ENCODE results near the gene TMEM144.

The TMEM144 gene

GRCh38 chr4:158209825-158210807, at the start of gene TMEM144:
TSS of gene TMEM144 (plus strand) at chr4:158210486. CDS start at chr4:158212668, 2,182 bp downstream.
- Histone ChIP-seq H3K9ac (ENCODE audit: low read depth in 1 of 2, low read length in 2 of 2) (peak within 1 kb of the TSS; percentile 55 to 60), H3K4me1 (ENCODE audit: control insufficient read depth in 1 of 2, insufficient read depth in 2 of 2, low read length in 2 of 2) (peaks cover 15 to 21% of the 10 kb centered on the region in 2 donors), H3K27me3 (ENCODE audit: control insufficient read depth in 1 of 2, insufficient read depth in 2 of 2, low read length in 2 of 2) (no peaks in the 10 kb centered on the region), H3K9me3 (ENCODE audit: control insufficient read depth in 1 of 2, low read length in 2 of 2) (no peaks in the 10 kb centered on the region), H3K4me3 (ENCODE audit: low read depth in 1 of 2, low read length in 2 of 2) (peak within 1 kb of the TSS; percentile 74 to 76), H3K27ac (ENCODE audit: low read depth, low read length) (peak within 1 kb of the TSS; percentile 77), H3K36me3 (ENCODE audit: control insufficient read depth in 1 of 2, insufficient read depth in 2 of 2, low read length in 2 of 2) (peaks cover 0 to 8% of the 10 kb centered on the region in 2 donors)

GRCh38 chr4:158161551-158162354, 48.5 kb upstream of the TMEM144 start:
- no peak overlapping the region for H3K27ac ChIP-seq (ENCODE audit: low read depth, low read length)
- no peaks in the 10 kb centered on the region for H3K9me3 ChIP-seq (ENCODE audit: control insufficient read depth in 1 of 2, low read length in 2 of 2)
- H3K4me3 ChIP-seq (ENCODE audit: low read depth in 1 of 2, low read length in 2 of 2), result no peak overlapping the region
- no peak overlapping the region for H3K9ac ChIP-seq (ENCODE audit: low read depth in 1 of 2, low read length in 2 of 2)
- H3K4me1 ChIP-seq (ENCODE audit: control insufficient read depth in 1 of 2, insufficient read depth in 2 of 2, low read length in 2 of 2), result no peaks in the 10 kb centered on the region
- H3K36me3 ChIP-seq (ENCODE audit: control insufficient read depth in 1 of 2, insufficient read depth in 2 of 2, low read length in 2 of 2), result no peaks in the 10 kb centered on the region
- H3K27me3 ChIP-seq (ENCODE audit: control insufficient read depth in 1 of 2, insufficient read depth in 2 of 2, low read length in 2 of 2), result no peaks in the 10 kb centered on the region

DNA sequence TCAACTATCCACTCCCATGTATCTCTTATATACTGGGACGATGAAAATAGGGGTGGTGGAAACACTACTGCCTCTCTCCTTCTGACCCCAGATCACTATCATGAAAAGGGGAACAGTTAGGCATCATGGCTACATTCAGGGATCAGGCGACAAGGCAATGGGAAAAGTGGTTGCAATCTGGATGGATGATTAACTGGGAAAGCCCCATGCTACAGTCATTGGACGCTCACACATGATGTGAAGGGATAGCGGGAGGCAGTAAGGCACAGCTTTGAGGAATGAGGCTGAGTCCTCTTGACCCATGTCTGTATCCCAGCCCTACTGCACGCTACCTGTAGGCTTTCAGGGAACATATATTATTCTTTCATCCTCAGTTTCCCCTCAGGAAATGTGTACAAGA, 47.7 kb upstream of the TMEM144 start:
- Histone ChIP-seq H3K27ac (ENCODE audit: low read depth, low read length) (no peak overlapping the region), H3K36me3 (ENCODE audit: control insufficient read depth in 1 of 2, insufficient read depth in 2 of 2, low read length in 2 of 2) (no peaks in the 10 kb centered on the region), H3K9ac (ENCODE audit: low read depth in 1 of 2, low read length in 2 of 2) (no peak overlapping the region), H3K4me1 (ENCODE audit: control insufficient read depth in 1 of 2, insufficient read depth in 2 of 2, low read length in 2 of 2) (no peaks in the 10 kb centered on the region), H3K9me3 (ENCODE audit: control insufficient read depth in 1 of 2, low read length in 2 of 2) (no peaks in the 10 kb centered on the region), H3K4me3 (ENCODE audit: low read depth in 1 of 2, low read length in 2 of 2) (no peak overlapping the region), H3K27me3 (ENCODE audit: control insufficient read depth in 1 of 2, insufficient read depth in 2 of 2, low read length in 2 of 2) (no peaks in the 10 kb centered on the region)

DNA sequence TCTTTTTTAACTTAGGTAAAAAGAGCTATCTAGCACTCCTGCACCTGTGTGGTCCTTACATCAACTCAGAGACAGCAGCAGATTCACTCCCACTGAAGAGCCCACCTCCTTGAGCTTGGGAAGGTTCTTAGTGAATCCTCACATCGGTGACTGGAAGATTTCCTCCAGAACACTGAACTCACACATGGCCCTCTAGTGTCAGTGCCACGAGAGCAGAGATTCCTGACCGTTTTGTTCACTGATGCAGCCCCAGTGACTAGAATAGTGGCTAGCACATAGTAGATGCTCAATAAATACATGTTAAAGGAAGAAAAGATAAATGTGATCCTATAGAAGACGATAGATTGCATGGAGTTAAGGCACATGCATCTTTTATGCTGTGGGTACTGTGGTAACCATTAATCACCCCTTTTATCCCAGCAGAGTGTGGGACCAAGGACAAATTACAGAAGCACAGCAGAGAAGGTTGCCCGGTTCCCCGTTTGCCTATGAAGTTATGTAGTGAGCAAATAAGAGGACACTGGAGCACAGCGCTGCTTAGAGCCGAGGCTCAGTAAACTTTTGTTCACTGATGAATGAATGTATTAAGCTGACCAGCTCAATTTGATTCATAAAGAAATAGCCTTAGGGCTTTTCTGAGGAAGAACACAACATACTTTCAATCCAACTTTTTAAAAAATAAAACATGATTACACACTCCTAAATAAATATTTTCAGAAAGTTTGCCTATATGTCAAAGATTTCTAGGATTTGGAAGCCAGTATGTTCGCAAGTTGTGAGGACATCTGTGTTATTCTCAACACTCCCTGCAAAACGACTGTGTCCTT, 46.1 kb upstream of the TMEM144 start:
- Histone ChIP-seq H3K9me3 (ENCODE audit: control insufficient read depth in 1 of 2, low read length in 2 of 2) (no peaks in the 10 kb centered on the region), H3K4me1 (ENCODE audit: control insufficient read depth in 1 of 2, insufficient read depth in 2 of 2, low read length in 2 of 2) (no peaks in the 10 kb centered on the region), H3K4me3 (ENCODE audit: low read depth in 1 of 2, low read length in 2 of 2) (peak overlapping the region in 1 of 2 donors; percentile 9), H3K9ac (ENCODE audit: low read depth in 1 of 2, low read length in 2 of 2) (no peak overlapping the region), H3K27ac (ENCODE audit: low read depth, low read length) (no peak overlapping the region), H3K36me3 (ENCODE audit: control insufficient read depth in 1 of 2, insufficient read depth in 2 of 2, low read length in 2 of 2) (no peaks in the 10 kb centered on the region), H3K27me3 (ENCODE audit: control insufficient read depth in 1 of 2, insufficient read depth in 2 of 2, low read length in 2 of 2) (no peaks in the 10 kb centered on the region)

GRCh38 chr4:158164768-158165213, 45.5 kb upstream of the TMEM144 start:
- H3K27ac ChIP-seq (ENCODE audit: low read depth, low read length), result no peak overlapping the region
- H3K36me3 ChIP-seq (ENCODE audit: control insufficient read depth in 1 of 2, insufficient read depth in 2 of 2, low read length in 2 of 2), result no peaks in the 10 kb centered on the region
- H3K27me3 ChIP-seq (ENCODE audit: control insufficient read depth in 1 of 2, insufficient read depth in 2 of 2, low read length in 2 of 2), result no peaks in the 10 kb centered on the region
- H3K9ac ChIP-seq (ENCODE audit: low read depth in 1 of 2, low read length in 2 of 2), result peak overlapping the region in 1 of 2 donors; percentile 3
- H3K4me1 ChIP-seq (ENCODE audit: control insufficient read depth in 1 of 2, insufficient read depth in 2 of 2, low read length in 2 of 2), result no peaks in the 10 kb centered on the region
- H3K4me3 ChIP-seq (ENCODE audit: low read depth in 1 of 2, low read length in 2 of 2), result no peak overlapping the region
- H3K9me3 ChIP-seq (ENCODE audit: control insufficient read depth in 1 of 2, low read length in 2 of 2), result no peaks in the 10 kb centered on the region

DNA sequence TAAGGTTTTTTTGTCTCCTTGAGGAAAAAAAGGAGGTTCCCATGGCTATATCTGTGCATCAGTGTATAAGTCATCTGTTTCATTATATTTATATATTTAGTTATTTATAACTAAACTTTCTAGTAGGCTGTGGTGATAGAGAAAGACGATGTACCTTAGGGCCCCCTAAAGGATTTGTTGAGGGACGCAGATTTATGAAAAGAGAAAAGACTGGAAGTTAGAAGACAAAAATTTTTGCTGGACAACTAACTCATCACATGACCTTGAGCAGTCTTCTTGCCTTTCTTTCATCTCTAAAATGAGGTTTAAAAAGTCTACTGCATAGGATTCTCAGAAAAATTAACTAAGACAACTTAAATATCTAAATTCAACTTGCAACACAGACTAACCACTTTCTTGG, 43.6 kb upstream of the TMEM144 start:
- Histone ChIP-seq H3K9me3 (ENCODE audit: control insufficient read depth in 1 of 2, low read length in 2 of 2) (no peaks in the 10 kb centered on the region), H3K27ac (ENCODE audit: low read depth, low read length) (no peak overlapping the region), H3K4me3 (ENCODE audit: low read depth in 1 of 2, low read length in 2 of 2) (no peak overlapping the region), H3K9ac (ENCODE audit: low read depth in 1 of 2, low read length in 2 of 2) (no peak overlapping the region), H3K27me3 (ENCODE audit: control insufficient read depth in 1 of 2, insufficient read depth in 2 of 2, low read length in 2 of 2) (no peaks in the 10 kb centered on the region), H3K4me1 (ENCODE audit: control insufficient read depth in 1 of 2, insufficient read depth in 2 of 2, low read length in 2 of 2) (peaks cover 0 to 6% of the 10 kb centered on the region in 2 donors), H3K36me3 (ENCODE audit: control insufficient read depth in 1 of 2, insufficient read depth in 2 of 2, low read length in 2 of 2) (no peaks in the 10 kb centered on the region)

GRCh38 chr4:158168606-158169005, 41.7 kb upstream of the TMEM144 start:
- Histone ChIP-seq H3K27me3 (ENCODE audit: control insufficient read depth in 1 of 2, insufficient read depth in 2 of 2, low read length in 2 of 2) (no peaks in the 10 kb centered on the region), H3K9me3 (ENCODE audit: control insufficient read depth in 1 of 2, low read length in 2 of 2) (no peaks in the 10 kb centered on the region), H3K9ac (ENCODE audit: low read depth in 1 of 2, low read length in 2 of 2) (peak overlapping the region in 1 of 2 donors; percentile 39), H3K27ac (ENCODE audit: low read depth, low read length) (no peak overlapping the region), H3K4me1 (ENCODE audit: control insufficient read depth in 1 of 2, insufficient read depth in 2 of 2, low read length in 2 of 2) (peaks cover 6 to 14% of the 10 kb centered on the region in 2 donors), H3K36me3 (ENCODE audit: control insufficient read depth in 1 of 2, insufficient read depth in 2 of 2, low read length in 2 of 2) (no peaks in the 10 kb centered on the region), H3K4me3 (ENCODE audit: low read depth in 1 of 2, low read length in 2 of 2) (peak overlapping the region; percentile 52 to 64)

DNA sequence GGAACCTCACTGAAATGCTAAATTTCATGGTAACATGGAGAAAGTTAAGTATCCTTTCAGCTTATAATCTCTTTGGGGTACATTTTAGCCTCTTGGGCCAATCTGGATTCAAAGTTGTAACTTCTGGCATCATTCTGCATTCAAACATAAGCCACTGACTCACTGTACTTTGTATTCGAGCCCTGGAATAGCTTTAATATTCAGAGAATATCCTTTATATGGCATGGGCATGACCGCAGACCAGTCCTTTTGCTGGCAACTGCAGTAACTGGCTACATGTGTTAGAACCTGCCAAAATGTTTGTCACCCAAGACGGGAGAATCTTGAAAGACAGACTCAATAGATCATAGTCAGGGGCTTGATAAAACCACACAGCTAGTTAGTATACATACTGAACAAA, 40.8 kb upstream of the TMEM144 start:
- H3K36me3 ChIP-seq (ENCODE audit: control insufficient read depth in 1 of 2, insufficient read depth in 2 of 2, low read length in 2 of 2), result no peaks in the 10 kb centered on the region
- peak overlapping the region; percentile 28 to 37 for H3K9ac ChIP-seq (ENCODE audit: low read depth in 1 of 2, low read length in 2 of 2)
- H3K9me3 ChIP-seq (ENCODE audit: control insufficient read depth in 1 of 2, low read length in 2 of 2), result no peaks in the 10 kb centered on the region
- peak overlapping the region; percentile 5 for H3K27ac ChIP-seq (ENCODE audit: low read depth, low read length)
- no peaks in the 10 kb centered on the region for H3K27me3 ChIP-seq (ENCODE audit: control insufficient read depth in 1 of 2, insufficient read depth in 2 of 2, low read length in 2 of 2)
- H3K4me1 ChIP-seq (ENCODE audit: control insufficient read depth in 1 of 2, insufficient read depth in 2 of 2, low read length in 2 of 2), result peaks cover 6 to 14% of the 10 kb centered on the region in 2 donors
- H3K4me3 ChIP-seq (ENCODE audit: low read depth in 1 of 2, low read length in 2 of 2), result peak overlapping the region; percentile 52 to 64

GRCh38 chr4:158169931-158170690, 40.2 kb upstream of the TMEM144 start:
- H3K9me3 ChIP-seq (ENCODE audit: control insufficient read depth in 1 of 2, low read length in 2 of 2), result no peaks in the 10 kb centered on the region
- peak overlapping the region; percentile 52 to 64 for H3K4me3 ChIP-seq (ENCODE audit: low read depth in 1 of 2, low read length in 2 of 2)
- H3K36me3 ChIP-seq (ENCODE audit: control insufficient read depth in 1 of 2, insufficient read depth in 2 of 2, low read length in 2 of 2), result no peaks in the 10 kb centered on the region
- H3K27ac ChIP-seq (ENCODE audit: low read depth, low read length), result peak overlapping the region; percentile 48
- H3K27me3 ChIP-seq (ENCODE audit: control insufficient read depth in 1 of 2, insufficient read depth in 2 of 2, low read length in 2 of 2), result no peaks in the 10 kb centered on the region
- H3K4me1 ChIP-seq (ENCODE audit: control insufficient read depth in 1 of 2, insufficient read depth in 2 of 2, low read length in 2 of 2), result peaks cover 6 to 14% of the 10 kb centered on the region in 2 donors
- H3K9ac ChIP-seq (ENCODE audit: low read depth in 1 of 2, low read length in 2 of 2), result peak overlapping the region in 1 of 2 donors; percentile 28

All from duodenal mucosa (tissue), 2 donors.